Stimulated activated CD8-positive, alpha-beta memory T cell treated with anti-CD3 and anti-CD28 coated beads, Interleukin-7, amount 100 ng/mL, for 24 hours (primary cell): Measurements from ENCODE around the gene PCSK4.
"Not testable (repeated sequence)": the region's sequence is repeated elsewhere in the genome, so short reads cannot be mapped to it uniquely, and the experiment has no call there.

Experiments used
- DNase-seq: peaks from one replicate; pipeline ENCODE4 v3.0.0-alpha.2; 2020; ENCODE audit warnings: low read depth

The PCSK4 gene

GRCh38 chr19:1486720-1487575, 3.2 kb downstream of the PCSK4 start:
- no peak for DNase-seq

- no peak for DNase-seq
These were observed 6.1 kb downstream of the PCSK4 start for GRCh38 chr19:1483979-1484428.

GRCh38 chr19:1483131-1483978, 6.8 kb downstream of the PCSK4 start:
- DNase-seq: no peak

DNA sequence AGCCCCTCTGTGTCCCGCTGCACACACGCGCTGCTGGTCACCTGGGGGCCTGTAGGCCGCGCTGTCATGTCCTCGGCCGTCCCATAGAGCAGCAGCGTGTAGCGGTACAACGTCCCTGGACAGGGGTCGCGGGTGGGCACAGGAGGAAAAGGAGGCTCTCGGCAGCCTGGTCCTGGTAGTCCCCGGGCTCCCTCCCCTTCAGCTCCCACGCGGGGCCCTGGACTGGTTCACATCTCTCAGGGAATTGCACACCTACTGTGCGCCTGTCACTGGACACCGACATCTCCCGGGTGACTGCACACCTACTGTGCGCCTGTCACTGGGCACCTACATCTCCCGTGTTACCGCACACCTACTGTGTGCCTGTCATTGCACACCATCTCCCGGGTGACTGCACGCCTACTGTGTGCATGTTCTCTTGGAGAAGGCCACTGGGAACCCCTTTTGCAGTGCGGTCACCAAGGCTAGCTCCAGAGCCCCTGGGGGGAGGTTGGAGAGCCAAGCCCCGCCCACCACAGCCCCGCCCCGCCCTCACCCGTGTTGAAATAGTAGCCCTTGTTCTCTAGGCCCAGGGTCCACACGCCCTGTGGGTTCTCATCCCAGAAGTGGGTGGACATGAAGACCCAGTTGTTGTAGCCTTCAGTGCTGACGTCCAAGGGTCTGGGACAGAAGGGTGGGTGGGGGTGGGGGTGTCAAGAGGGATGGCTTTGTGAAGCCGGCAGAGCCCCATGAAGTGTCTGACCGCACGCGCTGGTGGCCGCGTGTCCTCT, 7.6 kb downstream of the PCSK4 start:
- DNase-seq: no peak

- DNase-seq: no peak
These were observed 8.2 kb downstream of the PCSK4 start for GRCh38 chr19:1481893-1482360.

DNA sequence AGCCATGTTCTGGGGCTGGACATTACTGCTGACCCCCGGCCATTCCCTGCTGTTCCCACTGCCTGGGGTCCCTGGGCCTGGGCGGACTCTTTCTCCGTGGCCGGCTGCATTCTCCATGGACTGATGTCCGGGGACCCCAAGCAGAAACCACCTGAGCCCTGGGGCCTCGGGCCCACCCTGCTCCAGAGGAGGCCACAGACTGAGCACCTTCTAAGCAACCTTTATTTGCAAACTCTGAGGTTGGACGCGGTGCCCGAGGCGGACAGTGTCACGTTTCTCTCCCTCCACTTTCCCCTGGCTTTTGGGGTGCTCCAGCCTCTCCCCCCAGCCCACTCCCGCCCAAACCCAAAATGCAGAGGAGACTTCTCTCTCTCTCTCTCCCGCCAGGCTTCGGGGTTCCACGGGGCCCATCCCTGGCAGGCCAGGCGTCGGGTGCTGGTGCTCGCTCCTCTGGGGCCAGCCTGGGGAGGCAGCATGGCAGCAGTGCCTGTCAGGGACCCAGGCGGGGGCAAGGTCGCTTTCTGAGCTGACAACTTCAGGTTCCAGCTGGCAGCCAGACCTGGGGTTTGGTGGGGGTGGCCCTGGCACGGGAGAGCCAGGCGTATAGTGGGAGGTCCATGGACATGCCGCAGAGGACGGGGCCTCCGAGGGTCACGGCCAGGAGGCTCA, 8.8 kb downstream of the PCSK4 start:
- DNase-seq: no peak

GRCh38 chr19:1478934-1479707, 11.0 kb downstream of the PCSK4 start, which contains the start of gene C19orf25:
Gene C19orf25, minus strand, starts transcription at chr19:1479215. Its CDS starts 312 bp downstream, at chr19:1478903.
- DNase-seq: peak; percentile 86

DNA sequence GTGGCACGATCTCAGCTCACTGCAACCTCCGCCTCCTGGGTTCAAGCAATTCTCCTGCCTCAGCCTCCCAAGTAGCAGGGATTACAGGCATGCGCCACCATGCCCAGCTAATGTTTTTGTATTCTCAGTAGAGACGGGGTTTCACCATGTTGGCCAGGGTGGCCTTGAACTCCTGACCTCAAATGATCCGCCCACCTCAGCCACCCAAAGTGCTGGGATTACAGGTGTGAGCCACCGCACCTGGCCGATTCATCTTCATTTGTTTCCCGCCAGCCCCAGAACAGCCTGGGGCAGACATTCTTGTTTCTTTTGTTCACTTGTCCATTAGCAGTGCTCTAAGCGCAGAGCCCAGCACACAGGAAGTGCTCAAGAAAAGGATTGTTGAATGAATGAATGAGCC, 13.1 kb downstream of the PCSK4 start:
- not testable (repeated sequence) for DNase-seq

GRCh38 chr19:1475751-1476437, 14.3 kb downstream of the PCSK4 start:
- no peak for DNase-seq

DNA sequence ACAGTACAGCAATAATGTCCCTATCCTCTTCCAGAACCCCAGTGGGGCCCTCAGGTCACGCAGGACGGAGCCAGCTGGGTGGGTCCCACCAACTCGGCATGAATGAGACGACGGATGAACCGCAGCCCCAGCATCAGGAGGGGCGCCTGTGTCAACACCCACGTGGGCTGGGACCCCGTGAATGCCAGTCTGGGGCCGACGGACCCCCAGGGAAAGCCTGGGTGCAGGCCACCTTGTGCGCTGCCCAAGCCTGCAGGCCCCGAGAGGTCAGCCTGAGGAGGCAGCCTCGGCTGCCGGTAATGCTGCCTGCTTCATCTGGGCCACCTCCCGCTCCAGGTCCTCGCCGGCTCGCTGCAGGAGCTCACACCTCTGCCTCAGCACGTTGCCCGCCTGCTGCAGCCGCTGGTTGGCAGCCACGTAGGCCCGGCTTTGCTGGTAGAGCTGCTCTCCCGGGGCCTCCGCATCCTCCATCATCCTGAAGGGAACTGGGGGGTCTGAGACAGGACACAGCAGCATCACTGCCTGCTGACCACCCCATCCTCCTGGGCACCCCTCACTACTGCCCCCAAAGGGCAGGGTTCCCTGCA, 15.3 kb downstream of the PCSK4 start:
- no peak for DNase-seq

DNA sequence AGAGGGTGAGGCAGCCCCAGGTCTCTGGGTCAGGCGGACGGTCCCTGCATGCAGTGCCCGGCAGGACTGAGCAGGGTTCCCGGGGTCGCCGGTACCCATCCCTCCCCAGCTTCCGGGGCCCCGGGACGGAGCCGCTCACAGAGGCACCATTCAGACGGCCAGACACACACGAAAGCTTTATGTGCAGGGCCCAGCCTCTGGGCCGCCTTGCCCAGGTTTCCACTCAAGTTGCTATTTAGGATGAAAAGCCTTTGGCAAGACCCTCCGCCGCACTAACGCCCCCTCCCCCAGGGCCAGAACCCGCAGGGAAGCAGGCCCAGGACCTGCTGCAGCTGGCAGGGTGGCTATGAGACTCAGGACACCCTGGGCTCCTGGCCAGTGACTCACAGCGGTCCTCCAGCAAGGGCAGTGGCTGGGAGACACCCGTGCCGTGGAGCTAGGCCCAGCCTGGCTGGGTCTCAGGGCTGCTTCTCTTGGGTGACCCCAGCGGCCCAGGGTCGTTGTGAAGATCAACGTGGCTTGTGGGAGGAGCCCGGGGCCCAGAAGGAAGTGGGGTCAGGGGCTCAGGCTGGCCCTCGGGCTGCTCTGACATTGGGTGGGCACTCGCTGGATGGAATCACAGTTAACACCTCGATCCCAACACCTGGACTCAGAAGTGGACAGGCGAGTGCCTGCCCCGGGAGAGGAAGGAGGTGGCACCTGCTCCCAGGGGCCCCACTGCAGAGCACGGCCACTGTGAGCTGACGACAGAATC, 16.0 kb downstream of the PCSK4 start:
- no peak for DNase-seq

- no peak for DNase-seq
These were observed 16.9 kb downstream of the PCSK4 start for GRCh38 chr19:1473085-1473851.

GRCh38 chr19:1472231-1473084, 17.7 kb downstream of the PCSK4 start:
- DNase-seq: no peak

- DNase-seq: no peak
These were observed 18.5 kb downstream of the PCSK4 start for GRCh38 chr19:1471515-1472160.

DNA sequence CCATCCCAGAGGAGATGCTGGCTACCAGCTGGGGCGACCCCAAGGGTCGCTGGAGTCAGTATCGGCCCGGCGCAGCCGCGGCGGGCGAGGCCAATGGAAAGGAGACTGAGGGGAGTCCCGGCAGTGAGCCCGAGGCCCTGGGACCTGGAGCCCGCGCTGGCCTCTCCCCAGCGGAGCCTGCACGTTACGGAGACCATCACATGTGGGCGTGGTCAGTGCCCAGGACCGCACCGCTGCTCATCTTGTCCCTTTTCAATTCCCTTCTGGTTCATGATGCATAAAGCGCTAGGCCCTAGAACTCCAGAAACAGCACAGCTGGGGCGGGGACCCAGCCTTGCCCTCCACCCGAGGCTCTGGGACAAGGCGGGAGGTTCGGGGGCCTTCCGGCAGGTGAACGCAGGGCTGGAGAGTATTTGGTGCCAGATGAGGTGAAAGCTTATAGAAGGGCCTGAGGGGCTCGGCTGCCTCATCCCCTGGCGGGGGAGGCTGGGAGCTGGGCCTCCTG, 19.1 kb downstream of the PCSK4 start:
- no peak for DNase-seq

- DNase-seq: peak; percentile 53
These were observed 19.7 kb downstream of the PCSK4 start for GRCh38 chr19:1470305-1471009.
